ENCODE data around the gene PPP1R3E. TPM values are rescaled to one million over a fixed set of nuclear protein-coding genes. Genes with fewer than 3 reads are reported as not detected.

Gene PPP1R3E
- total RNA-seq, 1 donor from 2014 or later = 2.6 TPM

DNA sequence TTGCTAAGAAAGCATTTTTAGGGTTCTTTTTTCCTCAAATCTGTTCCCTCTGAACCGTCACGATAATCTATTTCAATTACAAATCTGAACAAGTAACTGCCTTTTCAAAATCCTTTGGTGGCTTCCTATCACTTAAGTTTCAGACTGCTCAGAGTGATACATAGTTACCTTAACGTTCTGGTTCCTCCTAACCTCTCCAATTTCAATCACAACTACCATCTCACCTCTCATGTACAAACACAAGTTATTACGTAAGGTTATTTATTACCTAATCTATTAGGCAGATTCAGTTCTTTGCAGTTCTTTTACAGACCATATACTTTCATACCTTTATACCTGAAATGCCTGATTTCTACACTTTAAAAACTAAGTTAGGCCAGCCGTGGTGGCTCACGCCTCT, 52.8 kb downstream of the PPP1R3E start:
- Histone ChIP-seq H3K4me3 (ENCODE audit: low read length in 3 of 3) (no peak overlapping the region), H3K27ac (ENCODE audit: low read depth, low read length) (no peak overlapping the region), H3K9ac (ENCODE audit: low read depth in 1 of 3, low read length in 3 of 3) (no peak overlapping the region), H3K4me1 (ENCODE audit: control insufficient read depth in 3 of 3, insufficient read depth in 3 of 3, low read length in 3 of 3) (no peaks in the 10 kb centered on the region), H3K9me3 (ENCODE audit: control insufficient read depth in 3 of 3, low read length in 3 of 3) (no peaks in the 10 kb centered on the region), H3K36me3 (ENCODE audit: control insufficient read depth in 3 of 3, insufficient read depth in 3 of 3, low read length in 3 of 3) (no peaks in the 10 kb centered on the region), H3K27me3 (ENCODE audit: control insufficient read depth in 3 of 3, insufficient read depth in 3 of 3, low read length in 3 of 3) (no peaks in the 10 kb centered on the region)

DNA sequence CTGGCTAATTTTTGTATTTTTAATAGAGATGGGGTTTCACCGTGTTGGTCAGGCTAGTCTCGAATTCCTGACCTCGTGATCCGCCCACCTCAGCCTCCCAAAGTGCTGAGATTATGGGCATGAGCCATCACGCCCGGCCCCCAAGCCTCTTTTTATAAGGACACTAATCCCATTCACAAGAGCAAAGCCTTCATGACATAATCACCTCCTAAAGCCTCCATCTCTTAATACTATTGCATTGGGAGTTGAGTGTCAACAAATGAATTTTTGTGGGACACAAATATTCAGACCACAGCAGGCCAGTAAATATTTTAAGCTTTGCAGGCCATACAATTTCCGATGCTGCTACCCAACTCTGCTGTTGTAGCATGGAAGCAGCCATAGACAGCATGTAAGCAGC, 54.1 kb downstream of the PPP1R3E start:
- no peak overlapping the region for H3K9ac ChIP-seq (ENCODE audit: low read depth in 1 of 3, low read length in 3 of 3)
- H3K36me3 ChIP-seq (ENCODE audit: control insufficient read depth in 3 of 3, insufficient read depth in 3 of 3, low read length in 3 of 3) = no peaks in the 10 kb centered on the region
- H3K27me3 ChIP-seq (ENCODE audit: control insufficient read depth in 3 of 3, insufficient read depth in 3 of 3, low read length in 3 of 3) = no peaks in the 10 kb centered on the region
- no peak overlapping the region for H3K27ac ChIP-seq (ENCODE audit: low read depth, low read length)
- H3K9me3 ChIP-seq (ENCODE audit: control insufficient read depth in 3 of 3, low read length in 3 of 3) = no peaks in the 10 kb centered on the region
- no peak overlapping the region for H3K4me3 ChIP-seq (ENCODE audit: low read length in 3 of 3)
- no peaks in the 10 kb centered on the region for H3K4me1 ChIP-seq (ENCODE audit: control insufficient read depth in 3 of 3, insufficient read depth in 3 of 3, low read length in 3 of 3)

Small RNAs within 50 kb of the gene (small RNA-seq; reads per million reads assigned to genes)
- not detected for gene RNU6-1046P

Other genes with a start within 250 kb of the PPP1R3E start
- 1.6 TPM for gene CDH24, start 245.3 kb downstream of the PPP1R3E start, total RNA-seq
- gene ACIN1, start 207.7 kb downstream of the PPP1R3E start, total RNA-seq = 62.1 TPM
- gene C14orf119, start 207.4 kb downstream of the PPP1R3E start, total RNA-seq = 24.5 TPM
- gene CIROP, start 197.9 kb downstream of the PPP1R3E start, total RNA-seq = not detected
- gene CEBPE, start 183.6 kb downstream of the PPP1R3E start, total RNA-seq = under 0.01 TPM
- gene SLC7A8, start 119.2 kb downstream of the PPP1R3E start, total RNA-seq = 4.7 TPM
- gene RNF212B, start 64.9 kb downstream of the PPP1R3E start, total RNA-seq = not detected
- 5.7 TPM for gene HOMEZ, start 16.7 kb downstream of the PPP1R3E start, total RNA-seq
- 11.0 TPM for gene BCL2L2, start 4.0 kb upstream of the PPP1R3E start, total RNA-seq
- gene PABPN1, start 18.6 kb upstream of the PPP1R3E start, total RNA-seq = 40.7 TPM
- gene SLC22A17, start 50.0 kb upstream of the PPP1R3E start, total RNA-seq = 12.5 TPM
- gene EFS, start 62.3 kb upstream of the PPP1R3E start, total RNA-seq = 17.2 TPM
- gene IL25, start 70.0 kb upstream of the PPP1R3E start, total RNA-seq = not detected
- 2.1 TPM for gene CMTM5, start 74.2 kb upstream of the PPP1R3E start, total RNA-seq
- 2.1 TPM for gene MYH6, start 105.4 kb upstream of the PPP1R3E start, total RNA-seq
- gene MYH7, start 132.8 kb upstream of the PPP1R3E start, total RNA-seq = 426 TPM
- 32.4 TPM for gene NGDN, start 166.8 kb upstream of the PPP1R3E start, total RNA-seq
- gene ZFHX2, start 248.9 kb upstream of the PPP1R3E start, total RNA-seq = not detected

All from skeletal muscle tissue (tissue), 5 donors.